AG09319 (cell line): Measurements from ENCODE around the gene IGLL5.

ENCODE experiments used
- DNase-seq: peaks from one replicate; pipeline ENCODE4 v3.0.0-alpha.2; 2010; ENCODE audit warnings: low read depth; ENCODE audit errors: extremely low read depth
- TF ChIP-seq, protein P1 (sequence below): IDR thresholded peaks from 2 replicates; pipeline ENCODE4 v1.5.1; 2011; ENCODE audit warnings: low read depth, mild to moderate bottlenecking, inconsistent platforms, low read length, moderate library complexity

IGLL5 gene

DNA sequence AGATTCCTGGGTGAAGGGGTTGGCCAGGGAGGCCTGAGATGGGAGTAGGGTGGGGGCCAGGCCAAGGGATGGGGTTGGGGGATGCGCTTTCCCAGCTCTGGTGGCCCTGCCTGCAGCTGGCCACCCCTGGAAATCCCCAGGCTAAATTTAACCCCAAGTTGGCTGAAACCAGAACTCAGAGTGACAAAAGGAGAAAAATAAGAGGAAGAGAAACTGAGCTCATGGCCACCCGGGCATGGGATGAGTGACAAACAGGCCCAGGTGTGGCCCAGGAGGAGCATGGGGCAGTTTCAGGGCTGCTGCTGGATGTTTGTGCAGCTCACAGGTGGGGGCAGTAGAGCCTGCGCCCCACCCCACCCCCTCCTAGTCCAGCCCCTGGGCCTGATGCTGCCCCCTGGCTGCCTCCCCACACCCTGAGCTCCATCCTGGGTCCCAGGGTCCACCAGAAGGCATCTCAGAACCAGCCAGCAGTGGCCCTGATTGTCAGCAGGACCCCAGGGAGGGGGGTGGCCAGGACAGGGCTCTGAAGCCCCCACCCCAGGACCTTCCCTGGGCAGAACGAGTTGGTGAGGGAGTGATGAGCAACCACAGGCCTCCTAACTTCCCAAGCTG, 48.0 kb downstream of the IGLL5 start:
- TF ChIP-seq, protein P1, sequence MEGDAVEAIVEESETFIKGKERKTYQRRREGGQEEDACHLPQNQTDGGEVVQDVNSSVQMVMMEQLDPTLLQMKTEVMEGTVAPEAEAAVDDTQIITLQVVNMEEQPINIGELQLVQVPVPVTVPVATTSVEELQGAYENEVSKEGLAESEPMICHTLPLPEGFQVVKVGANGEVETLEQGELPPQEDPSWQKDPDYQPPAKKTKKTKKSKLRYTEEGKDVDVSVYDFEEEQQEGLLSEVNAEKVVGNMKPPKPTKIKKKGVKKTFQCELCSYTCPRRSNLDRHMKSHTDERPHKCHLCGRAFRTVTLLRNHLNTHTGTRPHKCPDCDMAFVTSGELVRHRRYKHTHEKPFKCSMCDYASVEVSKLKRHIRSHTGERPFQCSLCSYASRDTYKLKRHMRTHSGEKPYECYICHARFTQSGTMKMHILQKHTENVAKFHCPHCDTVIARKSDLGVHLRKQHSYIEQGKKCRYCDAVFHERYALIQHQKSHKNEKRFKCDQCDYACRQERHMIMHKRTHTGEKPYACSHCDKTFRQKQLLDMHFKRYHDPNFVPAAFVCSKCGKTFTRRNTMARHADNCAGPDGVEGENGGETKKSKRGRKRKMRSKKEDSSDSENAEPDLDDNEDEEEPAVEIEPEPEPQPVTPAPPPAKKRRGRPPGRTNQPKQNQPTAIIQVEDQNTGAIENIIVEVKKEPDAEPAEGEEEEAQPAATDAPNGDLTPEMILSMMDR: no peak
- no peak for DNase-seq

DNA sequence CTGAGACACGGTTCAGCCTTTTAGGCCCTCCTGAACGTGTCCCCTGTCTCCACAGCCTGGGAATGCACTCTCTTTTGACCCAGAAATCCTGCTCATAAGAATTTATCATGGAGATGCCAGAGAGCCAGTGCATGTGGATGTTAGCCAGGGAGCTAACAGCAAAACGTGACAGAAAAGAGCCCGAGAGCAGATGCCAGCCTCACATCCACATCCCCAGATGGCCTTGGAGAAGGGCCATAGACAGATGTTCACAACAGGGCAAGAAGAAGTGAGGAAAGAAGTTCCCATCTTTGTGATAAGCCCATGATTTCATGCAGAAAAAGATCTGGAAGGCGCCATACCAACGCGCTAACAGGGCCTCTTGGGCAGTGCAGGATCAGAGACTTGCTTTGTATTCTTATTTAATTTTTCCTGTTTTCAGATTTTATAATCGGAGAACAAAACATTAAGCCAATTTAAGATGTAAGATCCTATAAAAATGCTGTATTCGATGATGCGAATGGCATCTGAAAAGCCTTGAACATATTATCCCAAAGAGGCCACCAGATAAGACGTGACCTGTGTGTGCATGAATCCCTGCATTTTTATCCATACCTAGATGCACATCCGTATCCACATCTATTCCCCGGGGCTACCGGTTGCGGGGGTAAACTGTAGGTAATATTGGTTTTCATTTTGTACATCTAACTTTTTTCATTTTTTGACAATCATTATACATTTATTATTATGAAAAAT, 48.7 kb downstream of the IGLL5 start:
- TF ChIP-seq, protein P1: no peak
- DNase-seq: no peak

DNA sequence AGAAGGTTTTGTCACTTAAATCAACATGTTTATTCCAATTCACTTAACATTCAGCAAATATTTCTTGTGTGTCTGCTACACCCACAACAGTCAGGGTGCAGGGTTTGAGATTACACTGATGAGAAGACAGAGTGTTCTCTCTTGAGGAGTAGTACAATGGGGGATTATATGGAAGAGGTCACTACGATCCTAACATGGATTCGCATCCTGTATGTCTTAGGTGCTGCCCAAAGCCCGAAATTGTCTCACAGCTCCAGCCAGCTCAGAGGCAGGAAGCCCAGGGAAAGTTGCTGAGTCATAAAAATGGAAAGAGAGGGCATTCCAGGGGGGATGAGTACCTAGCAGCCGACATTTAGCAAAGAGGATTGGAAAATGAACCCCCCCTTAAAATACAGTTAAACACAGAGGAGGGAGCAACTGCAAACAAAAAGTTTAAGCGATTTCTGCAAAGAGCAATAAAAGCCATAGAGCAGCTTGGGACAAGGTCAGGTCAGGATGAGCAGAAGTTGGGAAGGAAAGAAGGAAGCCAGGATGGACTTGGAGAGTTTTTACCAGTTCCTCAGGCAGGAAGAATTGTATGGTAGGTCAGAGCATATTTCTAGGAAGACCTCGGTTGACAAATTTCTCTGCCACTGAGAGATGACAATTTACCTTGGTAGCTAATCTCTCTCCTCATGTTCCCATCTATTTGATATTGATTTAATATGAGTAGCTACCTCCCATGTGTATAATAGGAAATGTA, 49.5 kb downstream of the IGLL5 start:
- TF ChIP-seq, protein P1: no peak
- DNase-seq: no peak

DNA sequence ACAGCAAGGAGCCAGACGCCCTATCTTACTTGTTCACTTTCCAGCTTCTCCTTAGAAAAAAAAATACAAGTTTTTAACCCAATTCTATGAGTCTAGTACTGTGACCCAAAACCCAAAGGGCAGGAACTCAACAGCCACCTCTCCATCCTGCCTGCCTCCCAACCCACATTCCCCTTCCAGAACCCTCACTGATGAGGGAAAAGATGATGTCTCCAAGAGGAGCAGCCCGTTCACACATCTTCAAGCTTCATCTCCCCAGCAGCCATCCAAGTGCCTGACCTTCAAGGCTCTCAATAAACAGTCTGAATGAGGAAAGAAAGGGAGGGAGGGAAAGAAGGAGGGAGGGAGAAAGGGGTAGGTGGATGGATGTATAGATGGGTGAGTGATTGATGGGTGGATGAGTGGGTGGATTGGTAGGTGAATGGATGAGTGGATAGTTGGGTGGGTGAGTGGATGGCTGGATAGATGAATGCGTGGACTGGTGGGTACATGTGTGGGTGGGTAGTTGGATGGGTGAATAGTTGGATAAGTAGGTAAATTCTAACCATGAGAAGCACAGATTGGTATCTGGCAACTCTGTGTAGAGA, 50.4 kb downstream of the IGLL5 start:
- TF ChIP-seq, protein P1: no peak
- DNase-seq: no peak

DNA sequence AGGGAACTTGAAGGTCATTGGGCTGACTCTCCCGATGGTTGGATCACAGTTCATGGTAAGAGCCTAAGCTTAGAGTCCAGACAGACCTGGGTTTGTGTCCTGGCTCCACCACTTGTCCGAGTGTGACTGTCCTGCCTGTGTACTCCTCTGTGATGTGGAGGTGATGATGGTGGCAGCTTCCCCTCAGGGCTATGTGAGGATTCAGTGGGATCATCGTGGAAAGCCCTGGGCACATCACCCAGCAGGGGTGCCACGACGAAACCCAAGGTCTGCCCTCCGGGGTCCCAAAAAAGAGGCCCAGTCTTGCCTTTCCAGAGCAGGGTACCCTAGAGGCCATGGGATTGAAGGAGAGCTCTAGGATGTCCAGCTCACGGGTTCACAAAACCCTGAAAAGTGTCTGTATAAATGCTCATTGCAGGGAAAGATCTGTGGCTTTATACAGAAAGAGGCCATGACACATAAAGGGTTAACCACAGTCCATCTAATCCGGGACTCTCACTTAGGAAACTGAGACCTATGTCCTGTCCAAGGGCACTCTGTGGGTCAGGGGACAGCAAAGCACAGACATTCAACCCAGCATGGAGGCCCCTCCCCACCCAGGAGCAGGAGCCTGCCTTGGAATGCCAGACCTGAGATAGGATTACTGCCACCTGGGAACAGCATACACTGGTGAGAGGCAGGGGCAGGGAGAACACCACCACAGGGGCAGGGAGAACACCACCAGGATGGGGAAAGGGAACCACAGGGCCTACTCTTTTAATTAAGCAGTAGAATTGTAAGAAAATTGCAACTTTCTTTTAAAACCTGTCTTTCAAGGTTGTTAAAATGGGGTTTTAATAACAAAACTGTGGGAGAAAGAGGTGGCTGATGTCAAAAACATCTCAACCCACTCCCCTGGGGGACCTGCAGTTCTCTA, 51.3 kb downstream of the IGLL5 start:
- TF ChIP-seq, protein P1: no peak
- no peak for DNase-seq

DNA sequence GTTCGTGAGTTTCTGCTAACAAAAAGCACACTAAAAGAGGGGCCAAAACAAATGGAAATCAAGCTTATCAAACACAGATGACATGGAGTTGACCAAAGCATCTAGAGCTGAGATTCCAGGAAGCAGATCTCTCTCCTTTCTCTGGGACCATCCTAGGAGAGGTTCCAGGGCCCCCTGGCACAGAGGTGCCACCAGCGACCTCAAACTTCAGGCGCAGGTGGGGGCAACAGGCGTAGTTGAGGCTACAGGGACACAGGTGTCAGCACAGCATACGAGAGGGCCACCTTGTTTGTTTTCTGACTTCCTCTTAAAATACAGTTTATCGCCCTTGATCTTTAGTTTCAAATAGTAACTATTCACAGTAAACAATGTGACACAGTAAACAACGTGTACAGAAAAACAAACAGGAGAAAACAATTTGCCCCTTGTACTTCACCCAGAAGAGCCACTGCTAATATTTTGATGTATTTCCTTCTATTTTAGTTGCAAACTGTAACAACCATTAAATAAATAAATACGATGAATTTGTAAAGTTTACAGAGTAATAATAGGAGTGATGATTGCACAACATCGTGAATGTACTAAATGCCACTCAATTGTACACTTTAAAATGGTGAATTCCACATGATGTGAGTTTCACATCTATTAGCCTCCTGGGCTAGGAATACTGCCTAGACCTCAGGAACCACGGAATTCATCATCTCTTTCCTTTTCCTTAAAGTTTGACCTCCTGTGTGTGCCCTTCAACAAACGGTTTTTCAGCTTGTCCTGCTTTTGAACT, 52.2 kb downstream of the IGLL5 start:
- DNase-seq: no peak
- TF ChIP-seq, protein P1: no peak
